Stimulated activated effector memory CD8-positive, alpha-beta T cell treated with anti-CD3 and anti-CD28 coated beads, Interleukin-12 subunit alpha, Interleukin-12 subunit beta, amount 100 ng/mL, for 72 hours (primary cell): ENCODE results near the gene BLOC1S1.
A peak's percentile ranks its signal among the peaks of the same experiment; 100 is the strongest.

Experiments
- ATAC-seq: fragments of 150-1000 bp; cut with Tn5 transposase; 2 replicates; pipeline ENCODE4 v1.10.0; 2021
- DNase-seq, 2 donors: peaks; one replicate each; pipeline ENCODE4 v3.0.0; 2021 to 2022; ENCODE audit warnings: low spot score in 2 of 2
- H3K27ac Mint-ChIP-seq: one replicate; pipeline ENCODE4 v1.8.0; 2022; ENCODE audit warnings: mild to moderate bottlenecking, mixed read lengths
- H3K36me3 Mint-ChIP-seq: one replicate; pipeline ENCODE4 v1.8.0; 2022; ENCODE audit warnings: mild to moderate bottlenecking, mixed read lengths
- H3K4me1 Mint-ChIP-seq: one replicate; pipeline ENCODE4 v1.8.0; 2022; ENCODE audit warnings: mixed read lengths
- H3K4me3 Mint-ChIP-seq: one replicate; pipeline ENCODE4 v1.8.0; 2022; ENCODE audit warnings: mild to moderate bottlenecking, mixed read lengths
- H3K9me3 Mint-ChIP-seq: one replicate; pipeline ENCODE4 v1.8.0; 2022; ENCODE audit warnings: mixed read lengths

Gene BLOC1S1

DNA sequence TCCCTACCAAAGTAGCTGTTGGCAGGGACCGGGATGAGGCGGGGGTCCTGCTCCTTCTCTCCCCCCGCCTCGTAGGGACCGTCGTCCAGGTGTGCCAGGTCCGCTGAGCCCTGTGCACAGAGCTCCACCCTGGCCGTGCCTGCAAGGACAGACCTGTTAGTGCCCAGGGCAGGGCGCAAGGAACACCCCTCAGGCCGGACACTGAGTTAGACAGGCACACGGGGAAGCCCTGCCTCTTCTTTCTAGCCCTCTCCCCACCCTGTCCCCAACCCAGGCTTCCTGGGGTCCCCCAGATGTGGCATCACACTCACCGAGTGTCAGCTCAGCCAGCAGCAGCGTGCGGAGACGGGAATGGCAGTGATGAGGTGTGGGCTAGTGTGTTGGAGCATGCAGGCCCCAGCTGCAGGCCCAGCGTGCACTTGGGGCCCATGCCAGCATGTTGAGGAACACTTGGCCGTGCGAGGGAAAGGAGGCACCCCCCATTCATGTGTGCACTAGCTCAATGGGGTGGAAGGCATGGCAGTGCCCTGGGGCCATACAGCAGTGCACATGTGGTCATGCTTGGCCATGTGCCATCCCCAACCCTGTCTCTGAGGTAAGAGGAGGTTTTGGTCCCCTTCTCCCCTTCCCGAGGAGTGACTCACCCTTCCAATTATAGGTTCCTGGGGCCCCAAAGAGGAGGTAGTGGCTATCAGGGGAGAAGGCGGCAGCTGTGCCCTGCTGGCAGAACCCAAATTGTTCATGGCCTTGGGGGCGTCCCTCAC, 15.4 kb upstream of the BLOC1S1 start:
- ATAC-seq = no peak
- no peaks in the 10 kb centered on the region for H3K36me3 Mint-ChIP-seq
- no peak overlapping the region for H3K27ac Mint-ChIP-seq
- H3K4me3 Mint-ChIP-seq = no peak overlapping the region
- no peaks in the 10 kb centered on the region for H3K4me1 Mint-ChIP-seq
- H3K9me3 Mint-ChIP-seq = no peaks in the 10 kb centered on the region
- no peak for DNase-seq

GRCh38 chr12:55702861-55703260, 13.0 kb upstream of the BLOC1S1 start:
- no peaks in the 10 kb centered on the region for H3K36me3 Mint-ChIP-seq
- H3K4me3 Mint-ChIP-seq = no peak overlapping the region
- DNase-seq = no peak
- H3K4me1 Mint-ChIP-seq = peaks cover 9% of the 10 kb centered on the region
- no peak for ATAC-seq
- H3K27ac Mint-ChIP-seq = no peak overlapping the region
- no peaks in the 10 kb centered on the region for H3K9me3 Mint-ChIP-seq

GRCh38 chr12:55703288-55703687, 12.6 kb upstream of the BLOC1S1 start:
- H3K4me1 Mint-ChIP-seq = peaks cover 14% of the 10 kb centered on the region
- no peaks in the 10 kb centered on the region for H3K36me3 Mint-ChIP-seq
- DNase-seq (no peak), ATAC-seq (no peak)
- H3K4me3 Mint-ChIP-seq = no peak overlapping the region
- H3K27ac Mint-ChIP-seq = no peak overlapping the region
- no peaks in the 10 kb centered on the region for H3K9me3 Mint-ChIP-seq

DNA sequence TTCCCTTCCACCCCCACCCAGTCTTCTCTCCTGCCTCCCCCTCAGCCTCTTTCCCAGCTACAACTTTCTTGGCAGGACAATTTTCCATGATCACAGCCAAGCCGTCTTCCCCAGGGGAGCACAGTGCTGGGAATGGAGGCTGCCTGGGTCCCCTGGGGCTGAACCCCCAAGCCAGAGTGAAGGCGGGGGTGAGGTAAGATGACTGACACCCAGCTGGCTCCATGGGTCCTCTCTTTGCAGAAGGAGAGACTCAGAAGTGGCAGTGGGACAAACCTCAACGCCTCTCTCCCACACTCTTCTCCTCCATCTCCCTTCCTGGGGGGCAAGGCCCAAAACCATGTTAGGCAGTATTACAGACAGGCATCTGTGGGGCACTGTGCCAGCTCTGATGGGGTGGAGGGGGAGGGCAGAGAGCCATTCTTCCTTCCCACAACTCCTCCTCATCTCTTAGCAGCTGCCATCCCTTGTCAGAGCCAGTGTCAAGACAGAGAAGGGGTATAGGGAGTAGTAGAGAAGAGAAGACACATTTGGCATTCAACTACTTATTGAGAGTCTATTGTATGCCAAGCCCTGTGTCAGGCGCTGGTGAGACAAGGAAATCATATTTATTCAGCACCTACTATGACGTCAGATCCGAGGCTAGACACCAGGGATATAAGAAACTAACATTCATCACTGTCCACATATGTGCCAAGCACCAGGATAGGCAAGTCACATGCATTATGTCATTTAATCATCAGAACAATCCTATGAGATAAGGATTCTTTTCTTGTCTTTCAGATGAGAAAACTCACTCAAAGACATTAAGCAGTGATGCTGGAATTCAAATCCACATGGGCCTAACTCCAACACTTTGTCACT, 11.7 kb upstream of the BLOC1S1 start:
- Mint-ChIP-seq H3K36me3 (no peaks in the 10 kb centered on the region), H3K27ac (no peak overlapping the region), H3K4me3 (no peak overlapping the region), H3K9me3 (no peaks in the 10 kb centered on the region), H3K4me1 (peaks cover 22% of the 10 kb centered on the region)
- ATAC-seq (no peak), DNase-seq (no peak)

- Mint-ChIP-seq H3K4me3 (no peak overlapping the region), H3K27ac (no peak overlapping the region), H3K9me3 (no peaks in the 10 kb centered on the region), H3K36me3 (no peaks in the 10 kb centered on the region), H3K4me1 (peaks cover 23% of the 10 kb centered on the region)
- ATAC-seq (no peak), DNase-seq (no peak)
Observed at GRCh38 chr12:55704824-55705718, 10.8 kb upstream of the BLOC1S1 start.

DNA sequence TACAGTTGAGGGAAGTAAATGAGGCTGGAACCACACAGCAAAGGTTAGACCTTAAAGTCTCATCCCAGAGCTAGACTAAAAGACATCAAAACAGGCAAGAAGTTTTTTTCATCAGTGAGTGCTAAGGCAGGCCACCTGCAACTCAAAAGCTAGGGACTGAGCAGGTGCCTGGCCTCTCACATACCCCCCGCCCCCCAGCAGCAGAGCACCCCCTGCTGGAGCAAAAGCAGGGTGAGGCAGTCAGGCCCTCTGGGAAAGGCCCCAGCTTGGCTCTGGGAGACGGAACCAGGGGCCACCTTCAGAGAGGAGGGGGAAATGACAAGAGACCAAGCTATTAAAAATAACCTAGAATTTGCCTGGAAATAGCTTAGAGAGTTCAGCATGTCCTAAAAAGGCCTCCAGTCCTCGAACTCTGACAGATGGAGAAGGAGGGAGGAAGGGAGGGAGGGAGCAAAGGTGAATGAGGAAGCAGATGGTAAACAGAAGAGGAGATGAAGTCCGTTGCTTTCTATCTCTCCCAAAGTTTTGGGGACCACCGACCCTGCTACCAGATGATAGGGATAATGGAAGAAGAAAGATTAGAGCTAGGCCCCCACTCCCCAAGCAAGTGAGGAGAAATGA, 10.0 kb upstream of the BLOC1S1 start:
- Mint-ChIP-seq H3K4me1 (peaks cover 23% of the 10 kb centered on the region), H3K4me3 (no peak overlapping the region), H3K27ac (no peak overlapping the region), H3K9me3 (no peaks in the 10 kb centered on the region), H3K36me3 (no peaks in the 10 kb centered on the region)
- ATAC-seq = peak; percentile 46
- no peak for DNase-seq

GRCh38 chr12:55706568-55707218, 9.2 kb upstream of the BLOC1S1 start:
- H3K36me3 Mint-ChIP-seq = no peaks in the 10 kb centered on the region
- ATAC-seq (no peak), DNase-seq (no peak)
- peaks cover 23% of the 10 kb centered on the region for H3K4me1 Mint-ChIP-seq
- H3K27ac Mint-ChIP-seq = no peak overlapping the region
- H3K4me3 Mint-ChIP-seq = peak overlapping the region; percentile 71
- H3K9me3 Mint-ChIP-seq = no peaks in the 10 kb centered on the region

DNA sequence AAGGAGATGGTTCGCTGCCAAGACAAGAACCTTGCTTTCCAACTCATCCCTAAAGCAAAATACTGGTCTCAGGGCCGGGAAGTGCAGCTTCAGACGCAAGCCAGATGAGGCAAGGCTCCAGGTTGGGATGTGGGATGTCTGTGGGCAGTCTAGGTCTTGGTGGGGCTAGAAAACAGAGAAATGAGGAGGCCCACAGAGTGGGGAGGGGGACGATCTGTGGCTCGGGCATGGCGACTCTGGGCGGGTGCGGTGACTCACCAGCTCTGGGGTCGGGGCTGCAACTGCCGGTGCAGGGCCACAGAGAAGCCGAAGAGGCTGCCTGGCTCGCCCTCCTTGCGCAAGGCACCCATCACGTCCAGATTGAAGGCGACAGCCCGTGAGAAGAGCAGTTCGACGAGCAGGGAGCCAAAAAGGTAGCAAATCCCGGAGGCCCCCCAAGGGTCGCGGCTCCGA, 8.6 kb upstream of the BLOC1S1 start:
- Mint-ChIP-seq H3K4me3 (peak overlapping the region; percentile 71), H3K36me3 (no peaks in the 10 kb centered on the region), H3K27ac (no peak overlapping the region), H3K9me3 (no peaks in the 10 kb centered on the region), H3K4me1 (peaks cover 23% of the 10 kb centered on the region)
- DNase-seq (no peak), ATAC-seq (peak; percentile 29)

DNA sequence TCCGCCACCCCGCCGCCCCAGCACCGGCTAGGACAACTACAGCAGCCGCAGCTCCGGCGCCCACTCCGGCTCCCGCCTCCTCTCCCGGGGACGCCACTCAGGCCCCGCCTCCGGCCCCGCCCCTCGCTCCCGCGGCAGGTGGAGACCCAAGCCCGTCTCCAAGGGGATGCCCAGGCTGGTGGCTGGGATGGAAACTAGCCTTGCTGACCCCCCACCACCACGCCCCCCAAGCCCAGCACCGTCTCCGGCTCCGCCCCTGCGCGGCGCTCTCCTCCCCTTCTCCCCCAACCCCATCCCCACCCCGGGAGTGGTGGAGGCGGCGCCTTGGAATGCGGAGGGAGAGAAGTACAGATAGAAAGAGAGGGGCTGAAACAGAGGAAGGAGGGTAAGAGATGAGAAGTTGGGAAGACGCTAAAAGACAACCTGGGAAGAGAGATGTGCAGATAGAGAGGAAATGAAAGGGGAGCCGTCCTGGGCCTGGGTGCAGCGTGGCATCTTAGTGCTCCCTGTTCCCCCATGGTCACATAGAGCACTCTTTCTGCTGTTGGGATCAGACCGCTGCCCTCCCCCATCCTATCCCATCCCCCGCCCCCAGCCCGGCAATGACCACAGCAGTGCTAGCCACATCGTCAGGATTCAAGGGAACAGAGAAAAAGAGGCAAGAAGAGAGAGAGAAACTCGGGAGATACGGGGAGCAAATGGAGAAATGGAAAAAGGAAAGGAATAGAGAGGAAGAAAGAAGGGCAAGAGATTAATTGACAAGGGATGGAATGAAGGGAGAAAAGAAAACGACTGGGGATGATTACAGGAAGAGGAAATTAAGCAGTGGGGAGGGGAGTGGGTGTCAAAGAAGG, 7.8 kb upstream of the BLOC1S1 start, which contains the start of gene ITGA7:
Gene ITGA7 (minus strand): TSS at position 64 of the 854 bp plus-strand sequence. CDS start 222 bp downstream, outside the sequence.
- H3K27ac Mint-ChIP-seq = peak within 1 kb of the TSS; percentile 52
- H3K4me1 Mint-ChIP-seq = peaks cover 23% of the 10 kb centered on the region
- H3K9me3 Mint-ChIP-seq = no peaks in the 10 kb centered on the region
- H3K36me3 Mint-ChIP-seq = no peaks in the 10 kb centered on the region
- peak; percentile 46 to 72 for DNase-seq
- peak within 1 kb of the TSS; percentile 71 for H3K4me3 Mint-ChIP-seq
- peak; percentile 84 for ATAC-seq

GRCh38 chr12:55708695-55709233, 7.1 kb upstream of the BLOC1S1 start:
- DNase-seq (no peak), ATAC-seq (no peak)
- peaks cover 23% of the 10 kb centered on the region for H3K4me1 Mint-ChIP-seq
- no peaks in the 10 kb centered on the region for H3K9me3 Mint-ChIP-seq
- no peaks in the 10 kb centered on the region for H3K36me3 Mint-ChIP-seq
- no peak overlapping the region for H3K27ac Mint-ChIP-seq
- H3K4me3 Mint-ChIP-seq = peak overlapping the region; percentile 71

- no peak overlapping the region for H3K4me3 Mint-ChIP-seq
- H3K4me1 Mint-ChIP-seq = peaks cover 32% of the 10 kb centered on the region
- no peaks in the 10 kb centered on the region for H3K9me3 Mint-ChIP-seq
- no peak overlapping the region for H3K27ac Mint-ChIP-seq
- H3K36me3 Mint-ChIP-seq = peaks cover 18% of the 10 kb centered on the region
- ATAC-seq = no peak
- no peak for DNase-seq
Observed at GRCh38 chr12:55711786-55712553, 3.9 kb upstream of the BLOC1S1 start.

GRCh38 chr12:55712700-55713415, 3.0 kb upstream of the BLOC1S1 start:
- Mint-ChIP-seq H3K36me3 (peaks cover 27% of the 10 kb centered on the region), H3K27ac (no peak overlapping the region), H3K4me3 (no peak overlapping the region), H3K4me1 (peaks cover 35% of the 10 kb centered on the region), H3K9me3 (no peaks in the 10 kb centered on the region)
- DNase-seq (no peak), ATAC-seq (no peak)
